ENCODE measurements around the gene EYA4. TPM values are rescaled to one million over a fixed set of nuclear protein-coding genes. Genes with fewer than 3 reads are reported as not detected.
"Not testable (repeated sequence)": the region's sequence is repeated elsewhere in the genome, so short reads cannot be mapped to it uniquely, and the experiment has no call there.

The EYA4 gene
- polyA plus RNA-seq, 4 donors: 10.1 to 18.7 (median 16.1) TPM

DNA sequence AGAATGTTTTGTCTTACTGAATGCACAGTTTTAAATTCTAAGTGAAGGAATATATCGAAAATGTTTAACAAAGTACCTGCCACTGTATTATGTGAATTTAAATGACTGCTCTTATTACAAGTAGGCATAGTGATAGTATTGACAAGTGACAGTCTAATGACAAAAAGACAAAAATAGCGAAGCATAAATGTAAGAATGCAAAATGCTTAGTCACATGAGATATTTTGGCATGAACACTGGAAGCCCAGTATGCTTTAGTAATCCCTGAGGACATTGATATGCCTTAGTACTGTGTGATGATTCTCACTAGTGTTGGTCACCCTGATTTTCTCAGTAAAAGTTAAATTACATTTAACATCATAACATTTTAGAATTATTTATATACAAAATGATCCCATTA is 153.5 kb downstream of the EYA4 start:
- no peak for DNase-seq (ENCODE audit: low read depth in 4 of 4, low spot score in 2 of 4)

DNA sequence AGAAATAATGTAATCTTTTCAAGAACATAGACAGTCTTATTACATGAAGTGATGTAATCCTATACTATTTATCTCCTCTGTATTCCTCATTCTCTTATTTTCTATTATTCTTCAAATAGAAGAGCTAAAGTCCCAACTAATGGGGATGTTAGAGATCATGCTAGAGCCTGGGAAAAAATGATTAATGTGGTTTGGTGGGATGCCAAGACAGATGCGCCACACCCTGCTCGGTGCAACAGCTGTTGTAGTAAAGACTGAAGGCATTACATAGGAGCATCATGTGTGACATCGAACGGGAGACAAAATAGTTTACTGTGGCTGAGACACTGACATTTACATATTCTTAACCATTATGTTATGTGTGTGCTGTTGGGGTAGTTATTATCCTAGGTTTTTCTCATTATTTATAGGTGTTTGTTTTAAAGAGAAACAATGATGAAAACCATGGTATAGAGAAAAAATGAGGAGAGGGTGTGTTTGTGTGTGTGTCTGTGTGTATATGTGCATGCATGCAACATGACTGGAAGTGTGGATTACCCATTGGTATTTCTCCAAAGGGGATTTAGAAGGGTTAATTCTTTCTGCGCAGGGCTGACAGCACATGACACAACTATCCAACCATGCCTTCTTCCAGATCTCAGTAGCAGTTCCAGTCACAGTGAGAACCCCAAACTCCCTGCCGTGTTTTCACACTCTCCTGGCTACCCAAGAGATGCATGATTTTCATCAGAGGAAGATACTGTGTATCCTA is 155.3 kb downstream of the EYA4 start:
- DNase-seq (ENCODE audit: low read depth in 4 of 4, low spot score in 2 of 4): no peak

DNA sequence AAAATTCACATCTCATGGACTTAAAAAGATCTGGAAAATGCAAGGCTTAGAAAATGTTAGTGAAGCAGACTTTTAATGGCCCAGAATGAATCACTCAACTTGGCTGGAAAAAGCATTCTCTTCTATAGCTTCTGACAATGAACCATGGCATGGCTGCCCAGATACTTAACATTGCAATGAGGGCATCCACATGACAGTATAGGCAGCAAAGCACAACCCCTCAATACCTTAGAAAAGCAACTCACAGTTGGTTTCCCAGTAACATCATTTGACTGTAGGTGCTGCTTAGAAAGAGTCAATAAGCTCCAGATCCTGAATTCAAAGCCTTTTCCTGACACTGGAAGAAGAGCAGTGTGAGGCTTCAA is 155.8 kb downstream of the EYA4 start:
- no peak for DNase-seq (ENCODE audit: low read depth in 4 of 4, low spot score in 2 of 4)

DNA sequence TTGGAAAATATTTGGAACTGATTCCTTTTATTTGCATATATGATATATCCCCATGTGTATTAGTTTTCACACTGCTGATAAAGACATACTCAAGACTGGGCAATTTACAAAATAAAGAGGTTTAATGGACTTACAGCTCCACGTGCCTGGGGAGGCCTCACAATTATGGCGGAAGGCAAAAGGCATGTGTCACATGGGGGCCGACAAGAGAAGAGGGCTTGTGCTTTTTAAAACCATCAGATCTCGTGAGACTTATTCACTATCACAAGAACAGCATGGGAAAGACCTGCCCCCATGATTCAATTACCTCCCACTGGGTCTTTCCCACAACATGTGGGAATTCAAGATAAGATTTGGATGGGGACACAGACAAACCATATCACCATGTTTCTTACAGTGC is 156.4 kb downstream of the EYA4 start:
- DNase-seq (ENCODE audit: low read depth in 4 of 4, low spot score in 2 of 4): not testable (repeated sequence)

DNA sequence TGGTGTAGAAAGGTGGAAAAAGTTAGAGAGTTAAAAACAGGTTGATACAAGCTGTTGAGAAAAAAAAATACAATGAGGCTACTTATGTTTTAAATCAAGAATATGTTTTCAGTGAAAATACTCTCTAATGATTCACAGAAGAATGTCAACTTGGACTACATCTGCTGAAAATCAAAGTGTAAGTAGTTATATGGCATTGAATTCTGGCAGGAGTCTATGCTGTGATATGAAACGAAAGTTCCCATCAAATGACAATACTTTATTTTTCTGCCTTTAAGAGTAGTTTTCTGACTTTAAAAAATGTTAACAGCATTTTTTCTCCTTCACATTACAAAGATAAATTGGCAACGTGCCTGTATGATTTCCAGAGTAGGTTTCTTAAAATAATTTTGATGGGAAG is 158.3 kb downstream of the EYA4 start:
- no peak for DNase-seq (ENCODE audit: low read depth in 4 of 4, low spot score in 2 of 4)

DNA sequence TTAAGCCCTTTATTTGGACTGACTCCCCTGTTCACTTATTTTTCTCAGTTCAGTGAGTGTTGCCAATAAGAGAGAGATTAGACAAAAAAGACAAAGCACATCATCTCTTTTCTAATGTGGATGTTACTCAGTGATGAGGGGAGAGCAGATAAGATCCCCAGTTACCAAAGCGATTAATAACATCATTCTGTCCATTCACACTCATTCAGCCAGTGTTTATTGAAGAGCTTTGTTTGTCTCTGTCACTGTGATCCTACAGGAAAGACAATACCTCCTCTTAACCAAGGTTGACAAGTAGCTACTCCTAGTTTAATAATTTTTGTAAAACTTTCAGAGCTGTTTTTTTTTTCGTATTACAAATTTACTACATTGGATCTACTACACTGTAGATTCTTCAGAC is 163.0 kb downstream of the EYA4 start:
- DNase-seq (ENCODE audit: low read depth in 4 of 4, low spot score in 2 of 4): no peak

DNA sequence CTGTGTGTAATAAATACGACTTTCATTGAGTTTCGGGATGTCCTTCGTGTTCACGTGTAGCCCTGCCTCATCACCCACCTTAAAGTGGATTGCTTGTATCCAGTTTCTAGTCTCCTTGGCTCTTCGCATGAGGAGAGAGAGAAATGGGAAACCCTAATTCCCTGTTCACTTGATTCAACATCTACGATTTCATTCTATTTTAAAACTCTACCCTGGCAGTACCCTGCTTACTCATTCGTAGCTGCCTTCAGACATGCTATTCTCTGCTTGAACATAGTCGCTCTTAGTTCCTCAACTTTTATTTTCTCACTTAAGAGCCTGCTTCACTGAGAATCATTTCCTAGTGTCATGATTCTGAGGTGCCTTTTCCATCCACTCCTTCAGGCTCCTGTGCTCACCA is 163.6 kb downstream of the EYA4 start:
- DNase-seq (ENCODE audit: low read depth in 4 of 4, low spot score in 2 of 4): no peak

DNA sequence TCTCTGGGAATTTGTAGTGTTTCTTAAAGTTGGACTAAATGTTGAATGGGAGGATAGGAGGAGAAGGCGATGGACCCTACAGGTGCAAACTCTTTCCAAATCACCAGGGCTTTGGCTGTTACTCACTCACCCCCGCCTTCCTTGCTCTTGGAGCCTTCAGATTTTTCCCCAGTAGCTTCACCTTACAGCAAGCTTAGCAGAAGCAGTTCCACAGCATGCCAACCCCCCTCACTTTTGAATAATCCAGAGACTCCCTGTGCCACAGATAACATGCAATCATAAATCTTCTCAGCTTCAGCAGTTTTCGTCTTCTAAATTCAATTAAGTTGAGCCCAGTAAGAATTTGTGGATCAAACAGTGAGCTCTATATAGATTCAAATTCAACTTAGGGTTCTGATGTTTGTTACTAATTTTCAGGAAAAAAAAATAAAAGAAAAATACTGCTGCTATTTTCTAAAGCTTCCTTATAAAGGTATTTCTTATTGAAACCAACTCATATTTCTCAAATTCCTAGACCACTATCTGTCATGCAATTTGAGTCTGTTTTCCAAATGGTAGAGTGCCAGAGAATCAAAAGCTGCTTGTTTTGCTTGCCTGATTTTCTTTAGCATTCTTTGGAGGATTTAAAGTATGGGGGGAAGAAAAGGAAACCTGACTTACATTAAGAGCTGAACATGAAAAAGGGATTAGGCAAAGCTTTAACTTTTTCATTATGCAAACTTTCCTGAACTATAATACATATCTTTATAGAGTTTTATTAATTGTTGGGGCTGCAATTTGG is 166.4 kb downstream of the EYA4 start:
- DNase-seq (ENCODE audit: low read depth in 4 of 4, low spot score in 2 of 4): no peak

DNA sequence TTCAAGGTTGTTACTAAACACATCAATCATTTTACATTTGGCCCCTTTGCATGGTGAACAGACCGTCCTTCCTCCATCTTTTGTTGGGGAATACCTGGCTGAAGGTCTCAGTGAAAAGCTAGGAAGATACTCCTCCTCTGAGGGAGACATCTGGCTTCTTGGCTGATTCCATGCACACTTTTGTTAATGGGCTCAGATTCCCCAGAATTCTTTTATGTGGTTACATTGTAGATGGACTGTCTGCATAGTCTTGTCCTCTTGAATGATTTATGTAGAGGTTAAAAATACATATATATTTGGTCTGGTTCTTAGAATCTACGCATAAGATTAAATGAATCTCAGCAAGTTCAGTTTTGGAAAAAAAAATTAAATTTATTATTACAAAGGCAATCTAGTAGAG is 167.0 kb downstream of the EYA4 start:
- DNase-seq (ENCODE audit: low read depth in 4 of 4, low spot score in 2 of 4): no peak

DNA sequence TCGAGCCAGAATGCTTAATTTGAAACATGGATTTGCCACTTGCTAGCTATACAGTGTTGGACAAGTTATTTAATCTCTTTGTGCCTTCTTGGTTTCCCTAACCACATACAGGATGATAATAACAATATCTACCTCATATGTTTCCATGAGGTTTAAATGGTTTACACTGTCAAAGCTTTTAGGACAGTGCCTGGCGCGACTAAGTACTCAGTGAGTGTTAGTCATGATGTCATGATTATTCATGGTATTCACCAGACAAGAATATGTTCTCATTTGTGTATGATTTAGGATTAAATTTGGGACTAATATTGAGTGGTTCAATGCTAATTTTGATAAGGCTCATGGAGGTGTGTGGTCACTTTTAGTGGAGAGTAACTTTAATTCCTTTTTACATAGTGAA is 167.4 kb downstream of the EYA4 start:
- no peak for DNase-seq (ENCODE audit: low read depth in 4 of 4, low spot score in 2 of 4)

DNA sequence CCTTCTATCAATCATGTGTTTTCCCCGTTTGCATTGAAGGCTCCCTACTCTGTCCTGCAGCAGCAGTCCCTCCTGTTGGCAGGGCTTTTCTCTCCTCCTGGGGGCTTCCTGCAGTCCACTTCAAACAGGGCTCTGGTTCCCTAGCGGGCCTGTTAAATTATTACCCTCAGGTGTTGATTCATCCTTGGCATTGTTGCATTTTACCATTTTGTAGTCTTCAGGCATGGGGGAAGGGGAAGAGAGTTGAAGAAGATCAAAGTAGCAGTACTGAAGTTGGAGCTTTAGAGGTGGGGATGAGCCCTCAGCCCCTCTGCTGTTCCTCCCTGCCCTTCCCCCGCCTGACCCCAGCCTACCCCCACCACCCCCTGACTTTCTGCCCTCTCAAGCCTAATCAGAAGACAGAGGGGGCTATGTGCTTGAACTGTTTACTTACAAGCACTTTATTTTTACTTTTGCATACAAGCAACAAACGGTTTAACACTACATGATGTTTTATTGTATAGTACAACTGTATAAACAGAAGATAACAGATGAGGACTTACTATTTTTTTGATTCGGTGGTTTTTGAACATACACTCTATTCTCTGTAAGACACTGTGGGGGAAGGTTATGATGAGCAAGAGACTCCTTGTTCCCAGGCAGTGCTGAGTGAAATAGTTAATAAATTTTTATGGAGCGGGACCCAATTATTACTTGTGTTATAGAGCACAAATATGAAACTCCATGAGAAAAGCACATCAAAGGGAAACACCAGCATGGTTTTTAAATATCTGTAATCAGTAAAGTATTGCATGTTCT is 169.7 kb downstream of the EYA4 start:
- DNase-seq (ENCODE audit: low read depth in 4 of 4, low spot score in 2 of 4): no peak

DNA sequence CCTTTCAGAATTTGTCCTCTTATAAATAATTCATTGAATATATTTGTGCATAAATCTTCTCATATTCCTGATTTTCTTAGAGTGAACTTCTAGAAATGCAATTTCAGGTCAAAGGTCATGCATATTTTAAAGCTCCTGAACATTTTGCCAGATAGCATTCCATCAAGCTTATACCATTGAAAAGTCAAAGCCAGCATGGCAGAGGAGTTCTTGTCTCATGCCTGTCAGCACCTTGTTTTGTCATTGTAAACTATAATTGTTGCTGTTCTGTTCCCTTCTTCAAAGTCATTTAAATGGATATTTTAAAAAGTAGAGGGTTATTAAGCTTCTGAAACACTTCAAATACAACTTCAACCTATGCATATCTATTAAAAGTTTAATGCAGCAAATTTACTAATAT is 170.6 kb downstream of the EYA4 start:
- DNase-seq (ENCODE audit: low read depth in 4 of 4, low spot score in 2 of 4): no peak

DNA sequence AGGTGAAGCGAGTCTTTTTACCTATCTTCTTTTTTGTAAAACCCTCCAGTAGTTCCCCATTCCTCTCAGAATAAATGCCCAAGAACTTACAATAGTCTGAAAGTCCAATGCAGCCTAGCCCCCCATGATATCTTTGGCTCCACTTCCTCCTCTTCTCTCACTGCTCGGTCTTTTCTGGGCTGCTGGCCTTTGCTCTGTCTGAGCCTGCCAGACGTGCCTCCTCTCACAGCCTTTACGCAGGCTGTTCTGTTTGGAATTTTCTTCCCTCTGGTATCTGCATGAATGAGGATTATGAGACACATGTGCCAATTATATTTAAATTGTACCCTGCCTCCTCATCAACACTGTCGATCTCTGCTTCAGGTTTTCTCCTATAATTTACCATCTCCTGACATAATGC is 174.1 kb downstream of the EYA4 start:
- no peak for DNase-seq (ENCODE audit: low read depth in 4 of 4, low spot score in 2 of 4)

DNA sequence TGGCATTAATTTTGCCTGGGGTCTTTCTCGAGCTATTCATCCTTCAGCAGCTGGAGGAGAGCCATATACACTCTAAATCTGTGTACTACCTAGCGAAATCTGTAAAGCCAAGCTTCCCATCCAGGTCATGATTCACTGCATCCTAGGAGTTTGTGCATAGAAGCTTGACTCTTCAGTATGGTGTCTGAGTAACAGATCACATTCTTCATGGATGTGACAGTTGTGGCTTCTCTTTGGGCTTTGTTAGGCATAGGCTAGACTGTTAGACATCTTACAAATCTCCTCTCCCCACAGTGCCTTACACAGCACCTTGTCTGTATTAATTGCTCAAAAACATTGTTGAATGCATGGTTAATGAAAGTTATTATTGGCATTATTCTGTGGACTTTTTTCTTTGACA is 177.0 kb downstream of the EYA4 start:
- DNase-seq (ENCODE audit: low read depth in 4 of 4, low spot score in 2 of 4): no peak

DNA sequence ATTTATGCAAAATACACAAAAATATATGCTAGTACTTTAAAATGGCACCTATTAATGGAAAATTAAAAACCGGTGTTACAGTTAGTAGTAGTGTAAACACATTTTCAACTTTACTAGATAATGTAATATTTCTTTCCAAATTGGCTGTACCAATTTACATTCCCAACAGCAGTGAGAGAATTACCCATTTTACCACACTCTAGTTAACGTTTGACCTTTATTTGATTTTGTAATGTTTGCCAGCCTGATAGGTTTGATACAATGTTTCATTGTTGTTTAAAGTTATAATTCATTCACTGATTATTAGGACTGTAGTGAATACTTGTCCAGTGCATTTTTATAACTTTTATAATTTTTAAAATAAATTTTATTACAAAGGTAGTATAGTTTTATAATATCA is 182.1 kb downstream of the EYA4 start:
- no peak for DNase-seq (ENCODE audit: low read depth in 4 of 4, low spot score in 2 of 4)

DNA sequence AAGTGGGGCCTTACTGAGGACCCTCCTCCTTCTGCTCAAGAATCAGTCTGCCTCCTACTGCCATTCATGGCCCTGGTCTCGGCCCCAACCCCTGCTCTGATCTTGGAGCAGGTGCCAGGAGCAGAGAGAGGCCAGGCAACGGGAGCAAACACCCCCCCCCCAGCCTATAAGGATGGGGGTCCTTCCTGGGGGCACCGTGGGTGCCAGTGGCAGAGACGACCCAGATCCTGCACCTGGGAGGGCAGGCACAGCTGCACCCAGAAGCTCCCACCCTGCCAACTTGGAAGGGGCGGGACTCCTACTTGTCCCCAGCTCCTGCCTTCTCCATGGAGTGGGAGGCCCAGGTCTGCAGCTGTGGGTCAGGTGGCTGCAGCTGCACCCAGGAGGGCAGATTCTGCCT is 183.2 kb downstream of the EYA4 start:
- DNase-seq (ENCODE audit: low read depth in 4 of 4, low spot score in 2 of 4): no peak

DNA sequence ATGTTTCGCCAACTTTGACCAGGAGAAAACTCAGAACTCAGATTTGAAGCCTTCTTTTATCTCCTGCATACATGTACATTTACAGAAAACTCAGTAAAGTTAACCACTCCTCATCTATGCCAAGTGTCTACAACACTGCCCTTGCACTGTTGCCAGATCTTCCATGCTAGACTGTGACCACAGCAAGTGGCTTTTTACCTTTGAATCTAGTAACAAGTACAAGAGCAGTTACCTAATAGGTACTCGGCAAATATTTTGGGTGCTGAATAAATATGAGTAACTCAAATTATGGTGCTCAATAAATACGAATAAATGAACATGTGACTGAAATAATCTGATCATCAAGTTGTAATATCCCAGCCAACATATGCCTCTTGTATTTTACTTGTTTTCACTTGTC is 184.9 kb downstream of the EYA4 start:
- no peak for DNase-seq (ENCODE audit: low read depth in 4 of 4, low spot score in 2 of 4)

DNA sequence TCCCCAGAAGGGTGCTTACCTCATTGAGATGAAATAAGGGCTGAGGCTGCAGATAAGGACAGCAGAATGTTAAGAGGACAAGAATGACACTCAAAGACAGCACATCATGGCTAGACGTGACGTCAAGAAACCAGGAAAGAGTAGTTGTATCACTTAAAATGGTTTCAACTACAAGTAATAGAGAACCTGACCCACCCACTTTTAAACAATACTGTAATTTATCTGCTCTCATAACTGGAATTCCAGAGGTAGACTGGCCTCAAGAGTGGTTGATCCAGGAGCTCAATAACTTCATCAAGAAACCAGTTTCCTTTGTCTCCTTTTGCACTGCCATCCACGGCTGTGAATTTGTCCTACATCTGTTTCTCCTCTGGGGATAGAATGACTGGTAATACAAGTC is 187.1 kb downstream of the EYA4 start:
- DNase-seq (ENCODE audit: low read depth in 4 of 4, low spot score in 2 of 4): no peak

DNA sequence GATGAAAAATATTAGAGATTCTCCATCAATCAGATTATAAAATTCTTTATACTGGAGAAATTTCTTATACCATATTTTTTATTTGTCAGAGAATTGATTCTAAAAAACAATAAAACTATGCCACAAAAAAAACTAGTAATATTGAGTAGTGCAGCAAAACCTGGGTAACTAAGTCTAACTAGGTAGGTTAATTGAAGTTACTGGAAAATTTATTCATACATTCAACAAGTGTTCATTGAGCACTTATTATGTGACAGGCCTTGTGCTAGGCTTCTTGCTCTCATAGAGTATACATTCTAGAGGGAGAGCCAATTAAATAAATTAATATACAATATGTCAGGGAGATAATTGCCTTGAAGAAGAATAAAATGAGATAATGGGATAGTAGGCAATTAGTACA is 189.4 kb downstream of the EYA4 start:
- DNase-seq (ENCODE audit: low read depth in 4 of 4, low spot score in 2 of 4): no peak

DNA sequence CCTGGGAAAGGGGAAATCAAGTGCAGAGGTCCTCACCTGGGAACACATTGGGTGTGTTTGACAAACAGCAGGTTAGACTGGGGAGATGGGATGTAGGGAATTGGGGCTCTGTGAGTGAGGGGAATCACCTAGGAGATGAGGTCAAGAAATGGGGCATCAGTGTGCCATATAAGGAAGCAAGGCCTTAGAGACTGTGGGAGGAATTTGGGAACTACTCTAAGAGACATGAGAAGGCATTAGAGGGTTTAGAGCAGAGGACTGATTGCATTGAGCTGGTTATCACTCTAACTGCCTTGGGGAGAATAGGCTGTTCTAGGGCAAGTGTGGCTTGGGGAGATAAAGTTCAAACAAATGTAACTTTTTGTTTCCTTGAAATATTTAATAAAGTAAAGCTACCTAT is 189.9 kb downstream of the EYA4 start:
- DNase-seq (ENCODE audit: low read depth in 4 of 4, low spot score in 2 of 4): no peak
